Activated T-helper 1 cell treated with Interleukin-2 at 50 U/mL for 16 hours (primary cell): ENCODE data around the gene ZNF649.
"Not testable (repeated sequence)": the region's sequence is repeated elsewhere in the genome, so short reads cannot be mapped to it uniquely, and the experiment has no call there.

Experiments
- DNase-seq: peaks from one replicate; pipeline ENCODE4 v3.0.0-alpha.2; 2020; ENCODE audit warnings: low read depth

Gene ZNF649

DNA sequence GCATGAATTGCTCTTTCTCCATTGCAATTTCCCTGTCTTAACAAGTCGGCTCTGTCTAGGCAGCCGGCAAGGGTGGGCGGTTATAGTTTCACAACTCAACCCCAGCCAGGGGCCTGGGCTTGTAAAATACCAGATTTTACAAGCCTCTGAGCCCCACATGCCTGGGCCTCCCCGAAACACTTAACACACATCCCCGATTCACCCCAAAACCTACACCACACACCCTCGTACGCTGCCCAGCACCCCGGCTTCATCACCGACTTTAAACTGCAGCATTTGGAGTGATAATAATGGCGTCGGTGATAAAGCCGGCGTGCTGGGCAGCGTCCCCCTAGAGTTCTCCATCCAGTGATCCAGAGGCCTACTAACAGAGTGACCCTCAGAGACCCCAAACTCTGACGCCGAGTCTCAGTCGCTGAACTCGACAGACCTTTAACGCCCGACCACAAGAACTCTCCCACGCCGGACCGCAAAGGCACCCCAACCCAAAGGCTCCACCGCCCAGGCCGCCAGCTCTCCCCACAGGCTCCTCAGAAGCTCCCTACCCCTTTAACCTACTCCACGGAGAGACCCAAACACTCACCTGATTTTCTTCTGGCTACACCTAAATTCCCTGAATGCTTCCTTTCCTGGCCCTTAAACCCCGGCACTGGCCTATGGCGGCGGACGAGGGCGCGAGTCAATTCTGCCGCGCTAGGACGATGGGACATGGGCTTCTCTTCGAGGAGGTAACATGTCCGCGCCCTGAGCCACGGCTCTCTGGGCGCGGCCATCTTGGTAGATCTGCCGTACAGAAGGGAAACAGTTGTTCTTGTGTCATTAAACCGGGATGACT, at the start of gene ZNF649:
TSS of gene ZNF649 (minus strand) at position 687 of the 835 bp plus-strand sequence. CDS start 4,910 bp downstream, outside the sequence.
- DNase-seq: peak; percentile 61

DNA sequence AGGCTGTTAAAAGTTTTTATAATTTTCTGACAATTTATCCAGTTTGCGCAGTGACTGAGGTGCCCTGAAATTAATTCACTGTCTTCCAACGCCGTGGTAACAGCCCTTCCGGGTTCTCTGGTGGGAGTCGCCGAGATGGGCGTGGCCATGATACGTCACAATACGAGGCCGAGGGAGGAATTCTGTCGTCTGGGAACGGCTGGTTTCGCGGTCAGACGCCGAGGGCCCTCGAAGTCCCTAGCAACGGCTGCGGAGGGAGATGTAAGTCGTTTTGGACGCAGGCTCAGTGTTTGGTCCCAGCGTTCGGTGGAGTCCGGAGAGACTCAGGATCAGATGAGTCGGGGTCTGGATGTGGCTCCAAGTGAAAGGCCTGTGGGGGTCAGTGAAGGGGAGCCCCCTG, 44.2 kb upstream of the ZNF649 start:
- no peak for DNase-seq

- DNase-seq: no peak
These were observed 41.8 kb upstream of the ZNF649 start for GRCh38 chr19:51946602-51947001.

GRCh38 chr19:51944798-51945552, 40.2 kb upstream of the ZNF649 start:
- DNase-seq: no peak

DNA sequence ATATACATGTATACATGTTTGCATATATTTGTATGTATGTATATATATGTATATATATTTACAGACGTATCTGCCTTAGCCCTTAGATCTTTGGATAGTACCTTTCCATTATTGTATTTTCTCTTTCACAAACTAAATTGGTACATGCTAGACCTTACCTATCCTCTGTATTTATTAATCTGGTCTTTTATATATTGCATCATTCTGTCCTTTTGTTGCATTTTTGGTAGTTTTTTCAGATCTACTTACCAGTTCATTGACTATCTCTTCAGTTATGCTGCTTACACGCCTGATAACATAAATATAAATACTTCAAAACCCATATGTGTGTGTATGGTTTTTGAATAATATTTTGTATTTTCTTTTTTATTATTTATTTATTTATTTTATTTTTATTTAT, 34.1 kb upstream of the ZNF649 start:
- no peak for DNase-seq

DNA sequence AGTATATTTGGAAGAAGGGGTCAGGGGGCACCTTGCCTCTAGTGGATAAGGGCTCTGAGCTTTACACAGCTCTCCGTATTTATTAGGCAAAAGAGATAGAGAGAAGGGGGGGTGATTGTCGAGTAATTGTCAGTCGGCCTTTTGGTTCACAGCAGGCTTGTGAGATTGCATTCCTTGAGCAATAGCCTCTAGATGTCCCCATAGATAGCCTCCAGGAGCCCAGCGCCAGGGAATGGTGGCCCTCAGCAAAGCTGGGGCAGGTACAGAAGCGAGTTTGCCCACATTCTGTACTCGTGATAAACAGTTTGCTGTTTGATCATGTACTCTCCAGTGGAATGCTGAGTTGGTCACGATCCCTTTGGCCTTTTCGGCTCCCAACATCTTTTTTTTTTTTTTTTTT, 27.1 kb upstream of the ZNF649 start:
- no peak for DNase-seq

DNA sequence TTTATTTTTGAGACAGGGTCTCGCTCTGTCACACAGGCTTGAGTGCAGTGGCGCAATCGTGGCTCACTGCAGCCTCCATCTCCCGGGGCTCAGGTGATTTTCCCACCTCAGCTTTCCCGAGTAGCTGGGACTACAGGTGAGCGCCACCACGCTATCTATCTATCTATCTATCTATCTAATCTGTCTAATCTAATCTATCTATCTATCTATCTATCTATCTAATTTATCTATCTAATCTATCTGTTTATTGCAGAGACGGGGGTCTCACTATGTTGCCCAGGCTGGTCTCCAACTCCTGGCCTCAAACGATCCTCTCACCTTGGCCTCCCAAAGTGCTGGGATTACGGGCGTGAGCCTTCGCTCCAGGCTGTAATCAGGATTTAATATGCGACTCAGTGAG, 23.0 kb upstream of the ZNF649 start:
- DNase-seq: no peak

DNA sequence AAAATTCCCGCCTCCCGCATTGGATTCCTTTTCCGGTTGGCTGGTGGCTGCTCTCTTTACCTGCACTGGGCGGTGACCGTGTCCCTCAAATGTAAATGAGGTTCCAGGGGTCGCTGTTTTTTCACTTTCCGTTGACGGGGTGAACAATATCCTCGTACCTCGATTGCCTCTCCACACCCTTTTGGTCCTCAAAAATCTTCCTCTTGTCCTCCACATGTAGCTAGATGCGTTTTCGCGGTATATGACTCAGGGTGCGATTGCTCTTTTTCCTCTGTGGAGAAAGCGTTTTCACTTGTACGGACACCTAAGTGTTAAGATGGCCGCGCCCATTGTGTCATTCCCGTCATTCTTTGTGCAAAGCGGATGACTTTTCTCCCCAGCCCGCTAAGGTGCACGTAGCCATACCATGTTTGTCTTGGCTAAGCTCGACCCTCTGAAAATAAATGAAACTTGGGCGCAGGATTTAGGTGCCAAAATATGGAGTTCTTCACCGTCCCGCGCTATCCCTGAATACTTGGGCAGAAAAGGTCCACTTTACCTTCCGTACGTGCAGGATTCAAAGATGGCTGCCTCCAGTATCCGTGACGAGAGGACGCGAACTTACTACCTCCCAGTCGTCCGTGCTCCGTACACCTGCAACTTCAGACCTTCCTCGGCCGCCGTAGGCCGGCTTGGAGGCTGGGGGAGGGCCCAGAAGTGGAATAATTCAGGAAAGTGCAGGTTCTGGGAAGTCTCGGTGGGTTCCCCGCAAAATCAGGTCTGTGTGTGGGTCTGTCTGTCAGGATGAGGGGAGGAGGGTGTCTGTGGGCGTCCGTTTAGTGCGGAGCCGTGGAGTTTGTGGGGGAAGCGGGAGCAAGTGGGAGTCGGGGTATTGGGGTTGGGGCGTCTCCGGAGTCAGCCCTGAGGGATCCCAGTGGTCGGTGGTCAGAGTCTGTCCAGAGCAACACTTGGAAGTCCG, 22.2 kb upstream of the ZNF649 start, which contains the start of gene ZNF613:
TSS of gene ZNF613 (plus strand) at position 689 of the 958 bp plus-strand sequence. CDS start 8,749 bp downstream, outside the sequence.
- DNase-seq: peak; percentile 67

GRCh38 chr19:51926426-51926783, 21.6 kb upstream of the ZNF649 start:
- no peak for DNase-seq

DNA sequence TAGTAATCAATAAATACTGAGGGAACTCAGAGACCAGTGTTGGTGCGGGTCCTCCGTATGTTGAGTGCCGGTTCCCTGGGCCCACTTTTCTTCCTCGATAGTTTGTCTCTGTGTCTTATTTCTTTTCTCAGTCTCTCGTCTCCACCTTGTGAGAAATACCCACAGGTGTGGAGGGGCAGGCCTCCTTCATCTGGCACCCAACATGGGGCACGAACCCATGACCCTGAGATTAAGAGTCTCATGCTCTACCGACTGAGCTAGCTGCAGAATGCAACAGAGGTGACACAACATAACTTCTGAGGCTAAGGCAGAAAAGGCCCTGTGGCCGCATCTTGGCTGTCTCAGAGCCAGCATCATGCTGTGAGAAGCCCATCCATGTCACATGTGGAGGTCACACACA, 17.1 kb upstream of the ZNF649 start:
- DNase-seq: no peak

GRCh38 chr19:51919606-51920005, 14.8 kb upstream of the ZNF649 start:
- DNase-seq: no peak

DNA sequence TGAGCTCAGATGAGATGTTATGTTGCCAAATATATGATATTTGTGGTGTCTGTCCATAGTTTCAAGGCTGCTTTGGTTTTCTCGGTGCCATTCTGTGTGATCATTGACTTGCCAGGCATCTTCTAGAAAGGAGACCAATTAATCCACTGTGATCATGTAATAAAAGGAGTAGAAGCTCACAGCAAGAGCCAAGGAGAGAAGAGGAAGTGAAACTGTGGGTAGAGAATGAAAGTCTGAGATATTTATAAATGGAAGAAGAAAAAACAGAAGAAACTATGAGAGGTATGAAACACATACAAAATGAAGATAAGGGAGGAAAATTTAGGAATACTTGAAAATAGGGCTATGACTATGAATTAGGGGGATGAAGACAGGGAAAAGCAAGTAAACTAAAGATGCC, 11.3 kb upstream of the ZNF649 start:
- no peak for DNase-seq

- no peak for DNase-seq
These were observed 10.6 kb upstream of the ZNF649 start for GRCh38 chr19:51915324-51915867.

DNA sequence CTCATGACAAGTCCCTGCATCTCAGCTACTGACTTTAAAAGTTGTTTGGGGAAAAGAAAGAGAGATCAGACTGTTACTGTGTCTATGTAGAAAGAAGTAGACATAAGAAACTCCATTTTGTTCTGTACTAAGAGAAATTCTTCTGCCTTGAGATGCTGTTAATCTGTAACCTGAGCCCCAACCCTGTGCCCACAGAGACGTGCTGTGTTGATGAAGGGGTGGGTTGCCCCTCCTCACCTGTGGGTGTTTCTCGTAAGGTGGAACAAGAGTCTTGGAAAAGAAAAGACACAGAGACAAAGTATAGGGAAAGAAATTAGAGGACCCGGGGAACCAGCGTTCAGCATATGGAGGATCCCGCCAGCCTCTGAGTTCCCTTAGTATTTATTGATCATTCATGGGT, 3.2 kb upstream of the ZNF649 start:
- not testable (repeated sequence) for DNase-seq

DNA sequence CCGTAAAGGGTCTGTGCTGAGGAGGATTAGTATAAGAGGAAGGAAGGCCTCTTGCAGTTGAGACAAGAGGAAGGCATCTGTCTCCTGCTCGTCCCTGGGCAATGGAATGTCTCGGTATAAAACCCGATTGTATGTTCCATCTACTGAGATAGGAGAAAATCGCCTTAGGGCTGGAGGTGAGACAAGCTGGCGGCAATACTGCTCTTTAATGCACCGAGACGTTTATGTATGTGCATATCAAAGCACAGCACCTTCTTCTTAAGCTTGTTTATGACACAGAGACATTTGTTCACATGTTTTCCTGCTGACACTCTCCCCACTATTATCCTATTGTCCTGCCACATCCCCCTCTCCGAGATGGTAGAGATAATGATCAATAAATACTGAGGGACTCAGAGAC, 1.3 kb upstream of the ZNF649 start:
- not testable (repeated sequence) for DNase-seq

GRCh38 chr19:51905639-51906038, 822 bp upstream of the ZNF649 start:
- not testable (repeated sequence) for DNase-seq

DNA sequence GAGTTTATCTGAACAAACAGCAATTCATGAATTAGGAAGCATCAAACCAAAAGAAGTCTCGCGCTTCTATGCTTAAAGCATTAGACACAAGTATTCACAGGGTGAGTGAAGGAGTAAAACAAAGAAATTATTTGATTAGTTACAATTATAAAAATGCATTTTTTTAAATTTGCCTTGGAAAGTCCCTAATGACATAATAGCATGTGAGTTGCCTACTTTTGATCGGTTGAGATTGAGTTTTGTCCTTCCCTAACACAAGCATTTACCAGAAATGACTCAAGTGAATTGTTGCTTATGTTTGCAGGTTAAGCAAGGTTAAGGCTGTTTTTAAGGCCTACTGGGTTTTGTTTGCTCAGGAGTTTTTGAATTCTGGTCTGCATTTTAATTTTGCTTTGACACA, 389 bp upstream of the ZNF649 start:
- no peak for DNase-seq

DNA sequence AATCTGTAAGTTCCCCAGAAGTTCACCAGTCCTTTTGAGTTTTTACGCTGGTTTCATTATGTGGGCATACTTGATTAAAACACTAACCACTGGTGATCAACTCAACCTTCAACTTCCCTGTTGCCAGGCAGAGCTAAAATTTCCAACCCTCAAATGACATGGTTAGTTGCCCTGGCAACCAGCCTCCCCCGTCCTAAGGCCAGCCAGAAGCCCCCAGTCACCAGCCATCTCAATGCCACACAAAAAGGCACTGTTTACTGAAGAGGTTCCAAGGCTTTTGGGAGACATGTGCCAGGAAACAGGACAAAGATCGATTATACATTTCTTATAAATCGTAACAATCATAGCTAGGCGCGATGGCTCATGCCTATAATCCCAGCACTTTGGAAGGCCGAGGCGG, 1.6 kb downstream of the ZNF649 start:
- no peak for DNase-seq

DNA sequence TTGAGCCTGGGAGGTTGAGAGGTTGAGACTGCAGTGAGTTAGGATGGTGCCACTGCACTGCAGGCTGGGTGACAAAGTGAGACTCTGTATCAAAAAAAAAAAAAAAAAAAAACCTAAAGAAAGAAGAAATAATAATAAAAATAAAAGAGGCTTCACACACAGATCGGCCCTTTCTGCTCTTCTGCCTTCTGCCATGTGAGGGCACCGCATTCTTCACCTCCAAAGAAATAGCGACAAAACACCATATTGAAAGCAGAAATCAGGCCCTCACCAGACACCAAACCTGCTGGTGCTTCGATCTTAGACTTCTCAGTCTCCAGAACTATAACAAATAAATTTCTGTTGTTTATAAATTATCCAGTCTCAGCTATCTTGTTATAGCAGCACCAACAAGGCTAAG, 3.0 kb downstream of the ZNF649 start:
- DNase-seq: no peak

- no peak for DNase-seq
These were observed 13.5 kb downstream of the ZNF649 start for GRCh38 chr19:51891193-51891747.

- DNase-seq: no peak
These were observed 14.9 kb downstream of the ZNF649 start for GRCh38 chr19:51889934-51890333.
